ENCODE results near the gene KCNK6.

KCNK6 gene

GRCh38 chr19:38370299-38370698 is 50.7 kb downstream of the KCNK6 start:
- no peak for DNase-seq (ENCODE audit: insufficient read length)
- no peak for TF ChIP-seq POLR2A (IDR thresholded peaks at IDR 0.05; ENCODE audit: low read depth, low read length)
- TF ChIP-seq TAF1 (IDR thresholded peaks at IDR 0.05; ENCODE audit: borderline replicate concordance, low read depth, low read length): no peak
- no peak for TF ChIP-seq POLR2AphosphoS5 (IDR thresholded peaks at IDR 0.05; ENCODE audit: low read depth, low read length)
- no peak for FAIRE-seq

GRCh38 chr19:38371081-38371480 is 51.4 kb downstream of the KCNK6 start:
- TF ChIP-seq TAF1 (IDR thresholded peaks at IDR 0.05; ENCODE audit: borderline replicate concordance, low read depth, low read length) (no peak), POLR2A (IDR thresholded peaks at IDR 0.05; ENCODE audit: low read depth, low read length) (no peak), POLR2AphosphoS5 (IDR thresholded peaks at IDR 0.05; ENCODE audit: low read depth, low read length) (no peak)
- no peak for DNase-seq (ENCODE audit: insufficient read length)
- FAIRE-seq: no peak

GRCh38 chr19:38373907-38374331 is 54.3 kb downstream of the KCNK6 start:
- TF ChIP-seq TAF1 (IDR thresholded peaks at IDR 0.05; ENCODE audit: borderline replicate concordance, low read depth, low read length): no peak
- no peak for TF ChIP-seq POLR2A (IDR thresholded peaks at IDR 0.05; ENCODE audit: low read depth, low read length)
- TF ChIP-seq POLR2AphosphoS5 (IDR thresholded peaks at IDR 0.05; ENCODE audit: low read depth, low read length): no peak
- FAIRE-seq (no peak), DNase-seq (ENCODE audit: insufficient read length) (no peak)

GRCh38 chr19:38374332-38375097 is 54.9 kb downstream of the KCNK6 start, which contains the start of gene PSMD8:
PSMD8 (plus strand) TSS chr19:38374571; CDS start chr19:38374602, 31 bp downstream.
- FAIRE-seq (peak; percentile 99), DNase-seq (ENCODE audit: insufficient read length) (peak; percentile 95)
- TF ChIP-seq POLR2A (IDR thresholded peaks at IDR 0.05; ENCODE audit: low read depth, low read length) (peak; percentile 98), POLR2AphosphoS5 (IDR thresholded peaks at IDR 0.05; ENCODE audit: low read depth, low read length) (peak; percentile 92), TAF1 (IDR thresholded peaks at IDR 0.05; ENCODE audit: borderline replicate concordance, low read depth, low read length) (peak; percentile 98)

- TF ChIP-seq POLR2AphosphoS5 (IDR thresholded peaks at IDR 0.05; ENCODE audit: low read depth, low read length): no peak
- no peak for TF ChIP-seq TAF1 (IDR thresholded peaks at IDR 0.05; ENCODE audit: borderline replicate concordance, low read depth, low read length)
- TF ChIP-seq POLR2A (IDR thresholded peaks at IDR 0.05; ENCODE audit: low read depth, low read length): no peak
- FAIRE-seq (no peak), DNase-seq (ENCODE audit: insufficient read length) (no peak)
Observed at GRCh38 chr19:38375098-38375493, 55.5 kb downstream of the KCNK6 start.

- no peak for TF ChIP-seq POLR2A (IDR thresholded peaks at IDR 0.05; ENCODE audit: low read depth, low read length)
- no peak for TF ChIP-seq POLR2AphosphoS5 (IDR thresholded peaks at IDR 0.05; ENCODE audit: low read depth, low read length)
- TF ChIP-seq TAF1 (IDR thresholded peaks at IDR 0.05; ENCODE audit: borderline replicate concordance, low read depth, low read length): no peak
- no peak for DNase-seq (ENCODE audit: insufficient read length)
- peak; percentile 9 for FAIRE-seq
Observed at GRCh38 chr19:38375748-38376147, 56.1 kb downstream of the KCNK6 start.

- FAIRE-seq (no peak), DNase-seq (ENCODE audit: insufficient read length) (no peak)
- no peak for TF ChIP-seq TAF1 (IDR thresholded peaks at IDR 0.05; ENCODE audit: borderline replicate concordance, low read depth, low read length)
- TF ChIP-seq POLR2A (IDR thresholded peaks at IDR 0.05; ENCODE audit: low read depth, low read length): no peak
- TF ChIP-seq POLR2AphosphoS5 (IDR thresholded peaks at IDR 0.05; ENCODE audit: low read depth, low read length): no peak
Observed at GRCh38 chr19:38376576-38376975, 56.9 kb downstream of the KCNK6 start.

GRCh38 chr19:38377052-38377451 is 57.4 kb downstream of the KCNK6 start:
- TF ChIP-seq TAF1 (IDR thresholded peaks at IDR 0.05; ENCODE audit: borderline replicate concordance, low read depth, low read length): no peak
- no peak for TF ChIP-seq POLR2AphosphoS5 (IDR thresholded peaks at IDR 0.05; ENCODE audit: low read depth, low read length)
- no peak for TF ChIP-seq POLR2A (IDR thresholded peaks at IDR 0.05; ENCODE audit: low read depth, low read length)
- no peak for DNase-seq (ENCODE audit: insufficient read length)
- FAIRE-seq: no peak

GRCh38 chr19:38378866-38379265 is 59.2 kb downstream of the KCNK6 start:
- DNase-seq (ENCODE audit: insufficient read length) (no peak), FAIRE-seq (no peak)
- TF ChIP-seq TAF1 (IDR thresholded peaks at IDR 0.05; ENCODE audit: borderline replicate concordance, low read depth, low read length): no peak
- no peak for TF ChIP-seq POLR2AphosphoS5 (IDR thresholded peaks at IDR 0.05; ENCODE audit: low read depth, low read length)
- no peak for TF ChIP-seq POLR2A (IDR thresholded peaks at IDR 0.05; ENCODE audit: low read depth, low read length)

- no peak for TF ChIP-seq POLR2A (IDR thresholded peaks at IDR 0.05; ENCODE audit: low read depth, low read length)
- no peak for TF ChIP-seq POLR2AphosphoS5 (IDR thresholded peaks at IDR 0.05; ENCODE audit: low read depth, low read length)
- TF ChIP-seq TAF1 (IDR thresholded peaks at IDR 0.05; ENCODE audit: borderline replicate concordance, low read depth, low read length): no peak
- FAIRE-seq (no peak), DNase-seq (ENCODE audit: insufficient read length) (no peak)
Observed at GRCh38 chr19:38381138-38381537, 61.5 kb downstream of the KCNK6 start.
